ENCODE data around the gene KRTAP10-11.

The KRTAP10-11 gene

DNA sequence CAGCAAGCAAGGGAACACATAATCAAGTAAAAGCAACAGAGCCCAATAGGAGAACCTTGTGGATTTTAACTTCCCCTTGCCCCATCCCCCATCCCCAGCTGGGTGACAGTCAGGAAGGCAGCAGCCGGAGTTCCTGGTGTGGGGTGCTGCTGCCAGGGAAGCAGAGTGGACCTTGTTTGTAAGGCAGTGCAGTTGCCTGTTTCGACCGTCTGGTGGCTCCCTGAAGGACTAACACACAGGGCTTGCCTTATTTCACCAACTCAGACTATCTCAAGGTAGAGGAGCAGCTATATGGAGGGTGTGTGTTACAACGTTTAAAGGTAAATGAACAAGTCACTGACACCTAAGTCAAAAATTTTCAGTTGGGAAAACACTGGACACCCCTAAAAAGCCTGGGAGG, 27.7 kb upstream of the KRTAP10-11 start:
- TF ChIP-seq MYC (IDR thresholded peaks at IDR 0.05; ENCODE audit: low read depth, low read length): no peak
- TF ChIP-seq CTCF (IDR thresholded peaks at IDR 0.05; ENCODE audit: low read depth, low read length): no peak
- no peak for TF ChIP-seq POLR2A (IDR thresholded peaks at IDR 0.05; ENCODE audit: extremely low read depth, insufficient read length)
- no peak for TF ChIP-seq MAX (IDR thresholded peaks at IDR 0.05; ENCODE audit: low read depth, low read length)
- no peak overlapping the region for H3K4me3 ChIP-seq (ENCODE audit: low read depth, low read length)
- DNase-seq (ENCODE audit: low read depth): peak; percentile 25

DNA sequence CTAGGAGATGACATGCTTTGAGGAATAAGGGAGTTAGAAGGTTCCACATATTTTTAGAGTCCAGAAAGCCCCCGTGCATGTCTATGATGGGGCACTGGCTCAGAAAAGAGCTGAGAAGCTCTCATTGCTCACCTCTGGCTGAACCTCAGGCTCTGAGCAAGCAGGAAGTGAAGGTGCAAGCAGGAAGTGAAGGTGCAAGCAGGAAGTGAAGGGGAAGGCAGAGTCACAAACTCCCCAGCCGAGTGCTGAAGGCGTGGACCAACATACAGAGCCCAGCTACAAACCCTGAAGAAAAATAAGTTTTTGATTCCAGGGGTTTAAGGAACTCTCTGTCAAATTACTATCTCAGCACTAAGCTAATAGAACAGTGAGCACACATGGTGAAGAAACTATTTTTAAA, 27.3 kb upstream of the KRTAP10-11 start:
- no peak overlapping the region for H3K4me3 ChIP-seq (ENCODE audit: low read depth, low read length)
- TF ChIP-seq MYC (IDR thresholded peaks at IDR 0.05; ENCODE audit: low read depth, low read length) (no peak), POLR2A (IDR thresholded peaks at IDR 0.05; ENCODE audit: extremely low read depth, insufficient read length) (no peak), MAX (IDR thresholded peaks at IDR 0.05; ENCODE audit: low read depth, low read length) (no peak), CTCF (IDR thresholded peaks at IDR 0.05; ENCODE audit: low read depth, low read length) (no peak)
- DNase-seq (ENCODE audit: low read depth): no peak

DNA sequence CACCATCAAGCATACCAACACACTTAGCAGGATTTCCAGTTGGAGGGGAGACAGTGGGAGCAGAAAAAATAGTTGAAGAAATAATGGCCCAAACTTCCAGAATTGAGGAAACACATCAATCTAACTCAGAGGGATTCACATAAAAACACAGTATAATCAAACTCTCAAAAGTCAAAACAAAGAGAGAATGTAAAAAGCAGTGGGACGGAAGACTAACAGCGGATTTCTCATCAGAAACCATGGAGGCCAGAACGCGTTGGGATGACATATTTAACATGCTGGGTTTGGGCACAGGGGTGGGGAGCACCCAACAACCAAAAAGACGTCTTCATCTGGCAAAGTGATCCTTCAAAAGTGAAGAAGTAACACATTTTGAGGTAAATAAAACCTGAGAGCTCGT, 26.3 kb upstream of the KRTAP10-11 start:
- TF ChIP-seq CTCF (IDR thresholded peaks at IDR 0.05; ENCODE audit: low read depth, low read length) (no peak), MYC (IDR thresholded peaks at IDR 0.05; ENCODE audit: low read depth, low read length) (no peak), MAX (IDR thresholded peaks at IDR 0.05; ENCODE audit: low read depth, low read length) (no peak), POLR2A (IDR thresholded peaks at IDR 0.05; ENCODE audit: extremely low read depth, insufficient read length) (no peak)
- H3K4me3 ChIP-seq (ENCODE audit: low read depth, low read length): no peak overlapping the region
- DNase-seq (ENCODE audit: low read depth): no peak

DNA sequence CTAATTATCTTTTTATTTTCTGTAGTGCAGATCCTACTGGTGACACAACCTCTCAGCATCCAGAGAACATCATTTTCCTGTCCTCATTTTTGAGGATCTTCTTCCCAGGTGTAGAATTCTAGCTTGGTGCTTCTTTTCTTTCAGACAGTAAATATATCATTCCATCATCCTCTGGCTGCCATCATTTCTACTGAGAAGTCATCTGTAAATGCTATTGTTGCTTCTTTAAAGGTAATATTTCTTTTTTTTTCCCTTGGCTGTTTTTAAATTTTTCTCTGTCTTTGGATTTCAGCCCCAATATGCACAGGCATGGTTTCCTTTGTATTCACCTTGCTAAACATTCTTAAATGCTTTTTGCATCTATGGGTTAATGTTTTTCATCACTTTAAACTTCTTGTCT, 22.6 kb upstream of the KRTAP10-11 start:
- DNase-seq (ENCODE audit: low read depth): no peak
- H3K4me3 ChIP-seq (ENCODE audit: low read depth, low read length): no peak overlapping the region
- TF ChIP-seq POLR2A (IDR thresholded peaks at IDR 0.05; ENCODE audit: extremely low read depth, insufficient read length) (no peak), CTCF (IDR thresholded peaks at IDR 0.05; ENCODE audit: low read depth, low read length) (no peak)

GRCh38 chr21:44625756-44626155, 20.5 kb upstream of the KRTAP10-11 start:
- DNase-seq (ENCODE audit: low read depth): no peak
- TF ChIP-seq CTCF (IDR thresholded peaks at IDR 0.05; ENCODE audit: low read depth, low read length): no peak
- TF ChIP-seq POLR2A (IDR thresholded peaks at IDR 0.05; ENCODE audit: extremely low read depth, insufficient read length): no peak
- H3K4me3 ChIP-seq (ENCODE audit: low read depth, low read length): no peak overlapping the region

DNA sequence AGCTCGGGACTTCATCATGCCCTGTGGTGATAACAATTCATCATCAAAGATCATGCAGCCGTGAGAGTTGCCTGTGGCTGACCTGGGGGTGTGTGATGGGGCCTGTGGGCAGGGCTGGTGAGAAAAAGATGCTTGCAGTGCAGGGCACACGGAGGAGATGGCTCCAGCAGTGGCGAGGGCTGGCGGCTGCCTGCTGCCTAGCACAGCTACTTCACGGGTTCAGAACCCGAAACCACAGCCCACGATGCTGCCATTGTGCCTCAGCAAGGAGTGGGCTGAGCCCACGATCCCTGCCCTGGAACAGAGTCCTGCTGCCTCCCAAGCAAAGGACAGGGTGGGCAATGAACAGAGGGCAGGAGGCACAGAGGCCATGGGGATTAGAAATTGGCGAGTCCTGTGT, 20.0 kb upstream of the KRTAP10-11 start:
- DNase-seq (ENCODE audit: low read depth): no peak

More for the DNA sequence above, 20.0 kb upstream of the KRTAP10-11 start:
- TF ChIP-seq MYC (IDR thresholded peaks at IDR 0.05; ENCODE audit: low read depth, low read length): no peak
- no peak for TF ChIP-seq POLR2A (IDR thresholded peaks at IDR 0.05; ENCODE audit: extremely low read depth, insufficient read length)
- TF ChIP-seq CTCF (IDR thresholded peaks at IDR 0.05; ENCODE audit: low read depth, low read length): no peak
- no peak for TF ChIP-seq MAX (IDR thresholded peaks at IDR 0.05; ENCODE audit: low read depth, low read length)
- no peak overlapping the region for H3K4me3 ChIP-seq (ENCODE audit: low read depth, low read length)
